Neural cell (in vitro differentiated cells): ENCODE results near the gene SAG. TPM values are rescaled to one million over a fixed set of nuclear protein-coding genes. Genes with fewer than 3 reads are reported as not detected.

Experiments used
- H2AFZ ChIP-seq: fragments of 200-600, 300-800 bp; sonication (generic), shearing (Covaris generic); 2 replicates; pipeline ENCODE4 v1.6.0; 2014; ENCODE audit warnings: low read depth, mild to moderate bottlenecking, antibody characterized with exemption, low read length, moderate library complexity
- H3F3A ChIP-seq: fragments of 200-600 bp; shearing (Covaris generic); 2 replicates; pipeline ENCODE4 v1.6.1; 2016; ENCODE audit warnings: mild to moderate bottlenecking, moderate library complexity, mixed read lengths, antibody characterized with exemption, low read length; ENCODE audit not compliant: insufficient read depth, poor library complexity, severe bottlenecking
- H3K27ac ChIP-seq: fragments of 200-600, 300-800 bp; sonication (generic), shearing (Covaris generic); 2 replicates; pipeline ENCODE4 v1.5.1; 2014; ENCODE audit warnings: mild to moderate bottlenecking, low read length, moderate library complexity
- H3K27me3 ChIP-seq: fragments of 300-800, 200-600 bp; sonication (generic), shearing (Covaris generic); 2 replicates; pipeline ENCODE4 v1.6.0; 2014; ENCODE audit warnings: mild to moderate bottlenecking, low read depth, low read length, moderate library complexity; ENCODE audit not compliant: insufficient read depth
- H3K36me3 ChIP-seq: fragments of 300-800, 200-600 bp; sonication (generic), shearing (Covaris generic); 2 replicates; pipeline ENCODE4 v1.5.1; 2014; ENCODE audit warnings: mild to moderate bottlenecking, antibody characterized with exemption, low read length, moderate library complexity; ENCODE audit not compliant: insufficient read depth
- H3K4me2 ChIP-seq: fragments of 300-800, 200-600 bp; sonication (generic), shearing (Covaris generic); 2 replicates; pipeline ENCODE4 v1.6.0; 2014; ENCODE audit warnings: mild to moderate bottlenecking, low read length
- H3K4me3 ChIP-seq: fragments of 300-800, 200-600 bp; sonication (generic), shearing (Covaris generic); 2 replicates; pipeline ENCODE4 v1.5.1; 2014; ENCODE audit warnings: mild to moderate bottlenecking, low read length, moderate library complexity
- H3K79me2 ChIP-seq: fragments of 200-600 bp; shearing (Covaris generic); replicated peaks from 2 replicates; pipeline ENCODE4 v1.6.0; 2014; ENCODE audit warnings: mild to moderate bottlenecking, low read length, moderate library complexity; ENCODE audit not compliant: insufficient read depth
- H3K9ac ChIP-seq: fragments of 300-800, 200-600 bp; sonication (generic), shearing (Covaris generic); 2 replicates; pipeline ENCODE4 v1.6.1; 2016; ENCODE audit warnings: mild to moderate bottlenecking, low read length, mixed read lengths
- H3K9me2 ChIP-seq: fragments of 200-600 bp; shearing (Covaris generic); 2 replicates; pipeline ENCODE4 v1.6.1; 2016; ENCODE audit warnings: mild to moderate bottlenecking, low read length, mixed read lengths; ENCODE audit not compliant: insufficient read depth
- H3K9me3 ChIP-seq: fragments of 200-600, 300-800 bp; sonication (generic), shearing (Covaris generic); 2 replicates; pipeline ENCODE4 v1.6.1; 2016; ENCODE audit warnings: mild to moderate bottlenecking, mixed run types, low read length, moderate library complexity, mixed read lengths
- H4K20me1 ChIP-seq: fragments of 200-600 bp; shearing (Covaris generic); 2 replicates; pipeline ENCODE4 v1.6.1; 2016; ENCODE audit warnings: mild to moderate bottlenecking, mixed run types; ENCODE audit not compliant: insufficient read depth
- EP300 ChIP-seq: fragments of 450-650 bp; conservative IDR thresholded peaks from 2 replicates; pipeline ENCODE4 v1.6.1; 2014; ENCODE audit warnings: antibody characterized with exemption, mild to moderate bottlenecking, moderate library complexity; ENCODE audit not compliant: poor library complexity, severe bottlenecking
- EZH2 ChIP-seq: fragments of 200-600, 300-800 bp; shearing (Covaris generic), sonication (generic); IDR thresholded peaks from 2 replicates; pipeline ENCODE4 v1.6.1; 2014; ENCODE audit warnings: antibody characterized with exemption, low read length, borderline replicate concordance, mild to moderate bottlenecking; ENCODE audit not compliant: insufficient read depth, poor library complexity, severe bottlenecking
- MXI1 ChIP-seq: fragments of 450-650 bp; conservative IDR thresholded peaks from 2 replicates; pipeline ENCODE4 v1.6.1; 2014; ENCODE audit warnings: antibody characterized with exemption, mild to moderate bottlenecking; ENCODE audit not compliant: poor library complexity, severe bottlenecking
- POLR2AphosphoS5 ChIP-seq: IDR thresholded peaks from 2 replicates; pipeline ENCODE4 v1.6.1; 2012
- RAD21 ChIP-seq: fragments of 450-650 bp; conservative IDR thresholded peaks from 2 replicates; pipeline ENCODE4 v1.6.1; 2014; ENCODE audit warnings: antibody characterized with exemption, mild to moderate bottlenecking, moderate library complexity
- SMC3 ChIP-seq: fragments of 450-650 bp; conservative IDR thresholded peaks from 2 replicates; pipeline ENCODE4 v1.6.1; 2014; ENCODE audit warnings: antibody characterized with exemption, mild to moderate bottlenecking, moderate library complexity; ENCODE audit not compliant: poor library complexity
- TAF1 ChIP-seq: IDR thresholded peaks from 2 replicates; pipeline ENCODE4 v1.6.1; 2012; ENCODE audit warnings: low read depth
- polyA plus RNA-seq: library from polyadenylated mRNA; depleted of rRNA; stranded (reverse); fragments of >200 nt; gene quantifications from 2 replicates; pipeline ENCODE4 v1.2.3, GENCODE V29; 2014
- TF ChIP-seq, protein P1 (sequence below): IDR thresholded peaks from 2 replicates; pipeline ENCODE4 v1.6.1; 2012; ENCODE audit warnings: borderline replicate concordance
- TF ChIP-seq, protein P2 (sequence below): fragments of 450-650 bp; IDR thresholded peaks from 2 replicates; pipeline ENCODE4 v1.5.1; 2014; ENCODE audit warnings: antibody characterized with exemption, mild to moderate bottlenecking, moderate library complexity; ENCODE audit not compliant: poor library complexity, severe bottlenecking

SAG gene
- polyA plus RNA-seq, 1 donor from 2014 or later: not detected

DNA sequence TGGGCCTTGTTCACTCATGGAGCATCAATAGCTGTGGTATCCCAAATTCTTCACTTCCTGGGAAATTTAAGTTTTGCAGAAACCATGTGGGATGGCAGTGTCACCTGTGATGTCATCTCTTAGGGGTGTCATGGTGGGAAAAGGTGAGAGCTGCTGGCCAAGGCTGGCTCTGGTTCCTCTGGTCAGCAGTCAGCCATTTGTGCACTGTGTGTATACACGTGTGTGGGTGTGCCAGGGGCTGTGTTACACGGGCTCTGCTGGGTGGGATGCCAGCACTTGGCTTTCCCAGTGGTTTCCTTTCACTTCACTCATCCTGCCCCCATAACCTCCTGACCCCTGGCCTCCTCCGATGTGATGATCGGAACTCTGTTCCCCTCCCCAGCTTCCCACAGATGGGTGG lies 21.3 kb downstream of the SAG start:
- no peak overlapping the region for H3K4me3 ChIP-seq
- H3K9me3 ChIP-seq: no peaks in the 10 kb centered on the region
- no peaks in the 10 kb centered on the region for H3F3A ChIP-seq
- H4K20me1 ChIP-seq: no peaks in the 10 kb centered on the region
- TF ChIP-seq EZH2 (no peak), POLR2AphosphoS5 (no peak), TAF1 (no peak), RAD21 (no peak), EP300 (no peak), SMC3 (no peak), MXI1 (no peak)
- TF ChIP-seq, protein P1, sequence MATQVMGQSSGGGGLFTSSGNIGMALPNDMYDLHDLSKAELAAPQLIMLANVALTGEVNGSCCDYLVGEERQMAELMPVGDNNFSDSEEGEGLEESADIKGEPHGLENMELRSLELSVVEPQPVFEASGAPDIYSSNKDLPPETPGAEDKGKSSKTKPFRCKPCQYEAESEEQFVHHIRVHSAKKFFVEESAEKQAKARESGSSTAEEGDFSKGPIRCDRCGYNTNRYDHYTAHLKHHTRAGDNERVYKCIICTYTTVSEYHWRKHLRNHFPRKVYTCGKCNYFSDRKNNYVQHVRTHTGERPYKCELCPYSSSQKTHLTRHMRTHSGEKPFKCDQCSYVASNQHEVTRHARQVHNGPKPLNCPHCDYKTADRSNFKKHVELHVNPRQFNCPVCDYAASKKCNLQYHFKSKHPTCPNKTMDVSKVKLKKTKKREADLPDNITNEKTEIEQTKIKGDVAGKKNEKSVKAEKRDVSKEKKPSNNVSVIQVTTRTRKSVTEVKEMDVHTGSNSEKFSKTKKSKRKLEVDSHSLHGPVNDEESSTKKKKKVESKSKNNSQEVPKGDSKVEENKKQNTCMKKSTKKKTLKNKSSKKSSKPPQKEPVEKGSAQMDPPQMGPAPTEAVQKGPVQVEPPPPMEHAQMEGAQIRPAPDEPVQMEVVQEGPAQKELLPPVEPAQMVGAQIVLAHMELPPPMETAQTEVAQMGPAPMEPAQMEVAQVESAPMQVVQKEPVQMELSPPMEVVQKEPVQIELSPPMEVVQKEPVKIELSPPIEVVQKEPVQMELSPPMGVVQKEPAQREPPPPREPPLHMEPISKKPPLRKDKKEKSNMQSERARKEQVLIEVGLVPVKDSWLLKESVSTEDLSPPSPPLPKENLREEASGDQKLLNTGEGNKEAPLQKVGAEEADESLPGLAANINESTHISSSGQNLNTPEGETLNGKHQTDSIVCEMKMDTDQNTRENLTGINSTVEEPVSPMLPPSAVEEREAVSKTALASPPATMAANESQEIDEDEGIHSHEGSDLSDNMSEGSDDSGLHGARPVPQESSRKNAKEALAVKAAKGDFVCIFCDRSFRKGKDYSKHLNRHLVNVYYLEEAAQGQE: no peak
- TF ChIP-seq, protein P2, sequence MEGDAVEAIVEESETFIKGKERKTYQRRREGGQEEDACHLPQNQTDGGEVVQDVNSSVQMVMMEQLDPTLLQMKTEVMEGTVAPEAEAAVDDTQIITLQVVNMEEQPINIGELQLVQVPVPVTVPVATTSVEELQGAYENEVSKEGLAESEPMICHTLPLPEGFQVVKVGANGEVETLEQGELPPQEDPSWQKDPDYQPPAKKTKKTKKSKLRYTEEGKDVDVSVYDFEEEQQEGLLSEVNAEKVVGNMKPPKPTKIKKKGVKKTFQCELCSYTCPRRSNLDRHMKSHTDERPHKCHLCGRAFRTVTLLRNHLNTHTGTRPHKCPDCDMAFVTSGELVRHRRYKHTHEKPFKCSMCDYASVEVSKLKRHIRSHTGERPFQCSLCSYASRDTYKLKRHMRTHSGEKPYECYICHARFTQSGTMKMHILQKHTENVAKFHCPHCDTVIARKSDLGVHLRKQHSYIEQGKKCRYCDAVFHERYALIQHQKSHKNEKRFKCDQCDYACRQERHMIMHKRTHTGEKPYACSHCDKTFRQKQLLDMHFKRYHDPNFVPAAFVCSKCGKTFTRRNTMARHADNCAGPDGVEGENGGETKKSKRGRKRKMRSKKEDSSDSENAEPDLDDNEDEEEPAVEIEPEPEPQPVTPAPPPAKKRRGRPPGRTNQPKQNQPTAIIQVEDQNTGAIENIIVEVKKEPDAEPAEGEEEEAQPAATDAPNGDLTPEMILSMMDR: no peak
- no peaks in the 10 kb centered on the region for H3K27me3 ChIP-seq
- no peaks in the 10 kb centered on the region for H3K36me3 ChIP-seq
- H3K79me2 ChIP-seq: no peaks in the 10 kb centered on the region
- H3K27ac ChIP-seq: no peak overlapping the region
- no peak overlapping the region for H3K4me2 ChIP-seq
- no peak overlapping the region for H2AFZ ChIP-seq
- H3K9me2 ChIP-seq: no peaks in the 10 kb centered on the region
- H3K9ac ChIP-seq: no peak overlapping the region

DNA sequence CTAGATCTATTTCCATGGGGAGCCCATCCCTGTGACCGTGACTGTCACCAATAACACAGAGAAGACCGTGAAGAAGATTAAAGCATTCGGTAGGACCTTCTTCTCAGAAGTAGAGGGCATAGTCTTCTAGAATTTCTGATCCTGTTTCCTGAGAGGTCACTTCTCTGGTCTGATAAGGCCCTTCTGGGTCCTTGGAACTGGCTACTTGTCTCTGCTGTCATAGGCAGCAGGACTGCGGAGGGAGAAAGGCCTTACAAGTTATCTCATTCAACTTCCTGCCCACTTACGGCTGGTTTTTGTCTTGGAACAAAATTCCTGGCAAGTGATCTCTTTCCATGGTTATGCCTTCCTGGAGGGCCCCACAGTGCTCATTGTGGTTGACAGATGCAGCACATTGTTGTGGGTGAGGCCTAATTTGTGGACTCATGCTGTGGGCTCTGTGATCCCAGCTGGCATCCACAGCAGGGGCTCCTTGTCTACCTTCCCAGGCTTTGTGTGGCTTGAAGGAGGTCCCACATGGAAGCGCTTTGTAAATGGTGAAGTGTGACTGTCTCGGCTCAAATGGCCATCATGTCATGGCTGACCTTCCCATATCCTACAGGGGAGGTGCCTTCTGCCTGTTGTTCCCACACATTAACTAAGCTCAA lies 22.0 kb downstream of the SAG start:
- no peaks in the 10 kb centered on the region for H3K9me2 ChIP-seq
- H3F3A ChIP-seq: no peaks in the 10 kb centered on the region
- H3K36me3 ChIP-seq: no peaks in the 10 kb centered on the region
- no peak overlapping the region for H3K27ac ChIP-seq
- no peaks in the 10 kb centered on the region for H3K27me3 ChIP-seq
- no peak overlapping the region for H2AFZ ChIP-seq
- no peaks in the 10 kb centered on the region for H3K9me3 ChIP-seq
- H3K4me3 ChIP-seq: no peak overlapping the region
- H3K9ac ChIP-seq: no peak overlapping the region
- H3K4me2 ChIP-seq: no peak overlapping the region
- H3K79me2 ChIP-seq: no peaks in the 10 kb centered on the region
- no peaks in the 10 kb centered on the region for H4K20me1 ChIP-seq
- TF ChIP-seq EP300 (no peak), POLR2AphosphoS5 (no peak), MXI1 (no peak), SMC3 (no peak)
